ENCODE measurements around the gene CFAP70.

CFAP70 gene

GRCh38 chr10:73244866-73245477, 113.7 kb downstream of the CFAP70 start:
- TF ChIP-seq, protein P1, sequence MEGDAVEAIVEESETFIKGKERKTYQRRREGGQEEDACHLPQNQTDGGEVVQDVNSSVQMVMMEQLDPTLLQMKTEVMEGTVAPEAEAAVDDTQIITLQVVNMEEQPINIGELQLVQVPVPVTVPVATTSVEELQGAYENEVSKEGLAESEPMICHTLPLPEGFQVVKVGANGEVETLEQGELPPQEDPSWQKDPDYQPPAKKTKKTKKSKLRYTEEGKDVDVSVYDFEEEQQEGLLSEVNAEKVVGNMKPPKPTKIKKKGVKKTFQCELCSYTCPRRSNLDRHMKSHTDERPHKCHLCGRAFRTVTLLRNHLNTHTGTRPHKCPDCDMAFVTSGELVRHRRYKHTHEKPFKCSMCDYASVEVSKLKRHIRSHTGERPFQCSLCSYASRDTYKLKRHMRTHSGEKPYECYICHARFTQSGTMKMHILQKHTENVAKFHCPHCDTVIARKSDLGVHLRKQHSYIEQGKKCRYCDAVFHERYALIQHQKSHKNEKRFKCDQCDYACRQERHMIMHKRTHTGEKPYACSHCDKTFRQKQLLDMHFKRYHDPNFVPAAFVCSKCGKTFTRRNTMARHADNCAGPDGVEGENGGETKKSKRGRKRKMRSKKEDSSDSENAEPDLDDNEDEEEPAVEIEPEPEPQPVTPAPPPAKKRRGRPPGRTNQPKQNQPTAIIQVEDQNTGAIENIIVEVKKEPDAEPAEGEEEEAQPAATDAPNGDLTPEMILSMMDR (IDR thresholded peaks at IDR 0.05; ENCODE audit: control extremely low read depth, extremely low read depth, low read depth, missing control alignments): no peak
- DNase-seq (ENCODE audit: extremely low spot score): no peak
- POLR2A ChIA-PET: interaction anchor here (0.7 to 1.0 kb wide), 3 partner anchors 9 to 148 kb away, joined by 3 read pairs; partner anchors contain the start of gene FAM149B1
- CTCF ChIA-PET: interaction anchor here (1.8 kb wide), 1 partner anchor 9 kb away, joined by 4 read pairs; no protein-coding TSS in a partner anchor

DNA sequence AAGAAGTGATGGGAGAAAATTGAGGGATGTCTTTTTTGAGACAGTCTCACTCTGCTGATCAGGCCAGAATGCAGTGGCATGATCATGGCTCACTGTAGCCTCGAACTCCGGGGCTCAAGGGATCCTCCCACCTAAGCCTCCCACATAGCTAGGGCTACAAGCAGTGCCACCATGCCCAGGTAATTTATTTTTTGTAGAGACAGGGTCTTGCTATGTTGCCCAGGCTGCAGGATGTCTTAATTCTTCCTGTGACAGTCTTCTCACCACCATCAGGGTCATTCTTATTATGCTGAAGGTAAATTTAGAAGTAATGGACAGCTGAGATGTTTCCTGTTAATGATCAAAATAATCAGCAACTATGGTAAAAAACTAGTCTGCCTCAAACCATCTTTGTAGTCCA, 118.8 kb downstream of the CFAP70 start:
- ChIA-PET CTCF (interaction anchor here (1.2 to 1.5 kb wide), 2 partner anchors 8 to 24 kb away, joined by 3 to 4 read pairs; no protein-coding TSS in a partner anchor), POLR2A (interaction anchor here (0.6 kb wide), 1 partner anchor 8 kb away, joined by 3 read pairs; no protein-coding TSS in a partner anchor)
- DNase-seq (ENCODE audit: extremely low spot score): no peak
- TF ChIP-seq, protein P1 (IDR thresholded peaks at IDR 0.05; ENCODE audit: control extremely low read depth, extremely low read depth, low read depth, missing control alignments): no peak

GRCh38 chr10:73238990-73239566, 119.6 kb downstream of the CFAP70 start:
- TF ChIP-seq, protein P1 (IDR thresholded peaks at IDR 0.05; ENCODE audit: control extremely low read depth, extremely low read depth, low read depth, missing control alignments): no peak
- no peak for DNase-seq (ENCODE audit: extremely low spot score)
- POLR2A ChIA-PET: no interaction called here
- CTCF ChIA-PET: interaction anchor here (1.2 kb wide), 1 partner anchor 25 kb away, joined by 3 read pairs; no protein-coding TSS in a partner anchor

DNA sequence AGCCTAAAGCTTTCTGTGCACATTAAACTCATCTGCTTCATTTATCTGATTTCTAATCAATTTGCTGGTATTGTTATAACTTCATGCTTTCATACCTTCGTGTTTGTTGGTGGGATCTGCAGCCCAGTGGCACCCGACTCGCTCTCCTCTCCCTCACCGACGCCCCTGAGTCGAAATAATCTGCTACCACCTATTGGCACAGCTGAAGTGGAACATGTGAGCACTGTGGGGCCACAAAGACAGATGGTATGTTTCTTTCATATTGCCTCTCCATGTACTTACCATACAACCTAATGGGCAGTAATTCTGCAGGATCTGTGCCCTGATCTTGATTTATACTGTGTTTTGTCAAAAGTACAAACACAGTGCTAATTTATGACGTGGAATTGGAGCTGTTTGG, 124.0 kb downstream of the CFAP70 start:
- POLR2A ChIA-PET: no interaction called here
- TF ChIP-seq, protein P1 (IDR thresholded peaks at IDR 0.05; ENCODE audit: control extremely low read depth, extremely low read depth, low read depth, missing control alignments): no peak
- CTCF ChIA-PET: interaction anchor here (1.3 to 2.4 kb wide), 3 partner anchors 12 to 173 kb away, joined by 3 to 7 read pairs (median 4); partner anchors contain the start of gene DNAJC9
- no peak for DNase-seq (ENCODE audit: extremely low spot score)

GRCh38 chr10:73233883-73234282, 124.8 kb downstream of the CFAP70 start:
- no peak for DNase-seq (ENCODE audit: extremely low spot score)
- CTCF ChIA-PET: interaction anchor here (1.8 to 2.4 kb wide), 2 partner anchors 13 to 30 kb away, joined by 4 to 7 read pairs; partner anchors contain the start of gene DNAJC9
- TF ChIP-seq, protein P1 (IDR thresholded peaks at IDR 0.05; ENCODE audit: control extremely low read depth, extremely low read depth, low read depth, missing control alignments): no peak
- POLR2A ChIA-PET: no interaction called here

DNA sequence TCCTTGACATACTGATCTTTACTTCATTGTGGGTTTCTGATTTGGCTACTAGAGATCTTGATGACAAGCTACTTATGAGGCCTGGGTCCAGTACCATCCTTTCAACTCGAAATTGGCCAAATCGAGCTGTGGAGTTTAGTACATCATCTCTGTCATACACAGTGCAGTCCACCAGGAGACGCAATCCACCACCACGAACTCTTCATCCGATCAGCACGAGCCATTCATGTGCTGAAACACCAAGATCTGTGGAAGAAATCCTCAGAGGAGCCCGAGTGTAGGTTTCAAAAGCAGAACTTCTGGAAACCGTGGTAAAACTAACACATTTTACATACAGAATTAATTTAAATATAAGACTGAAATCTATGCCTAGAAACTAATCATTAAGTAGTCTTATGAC, 125.8 kb downstream of the CFAP70 start:
- ChIA-PET POLR2A (no interaction called here), CTCF (interaction anchor here (0.8 to 2.4 kb wide), 5 partner anchors 8 to 31 kb away, joined by 3 to 7 read pairs (median 4); partner anchors contain the start of gene DNAJC9)
- DNase-seq (ENCODE audit: extremely low spot score): no peak
- TF ChIP-seq, protein P1 (IDR thresholded peaks at IDR 0.05; ENCODE audit: control extremely low read depth, extremely low read depth, low read depth, missing control alignments): no peak

Data from GM10248 (cell line).